ENCODE data around the gene RNF113B. TPM values are rescaled to one million over a fixed set of nuclear protein-coding genes. Genes with fewer than 3 reads are reported as not detected.

RNF113B gene
- total RNA-seq, 6 experiments from 2014 or later = not detected

- H3K27ac Mint-ChIP-seq = peak overlapping the region; percentile 93; the same call in 1 of the 2 replicates
- peaks cover 75% of the 10 kb centered on the region for H3K4me1 Mint-ChIP-seq (ENCODE audit: low read depth)
- peaks cover 29% of the 10 kb centered on the region for H3K36me3 Mint-ChIP-seq (ENCODE audit: low read depth)
These were observed 1.2 kb downstream of the RNF113B start for GRCh38 chr13:98175823-98176222.

GRCh38 chr13:98175043-98175442 lies 2.0 kb downstream of the RNF113B start:
- Mint-ChIP-seq H3K27me3 (ENCODE audit: insufficient read depth) (peaks cover 3% of the 10 kb centered on the region; the same call in 1 of the 2 replicates), H3K9me3 (no peaks in the 10 kb centered on the region), H3K4me3 (peak overlapping the region; percentile 53), H3K36me3 (ENCODE audit: low read depth) (peaks cover 23% of the 10 kb centered on the region), H3K27ac (peak overlapping the region; percentile 93), H3K4me1 (ENCODE audit: low read depth) (peaks cover 69% of the 10 kb centered on the region)
- TF ChIP-seq, protein P1, sequence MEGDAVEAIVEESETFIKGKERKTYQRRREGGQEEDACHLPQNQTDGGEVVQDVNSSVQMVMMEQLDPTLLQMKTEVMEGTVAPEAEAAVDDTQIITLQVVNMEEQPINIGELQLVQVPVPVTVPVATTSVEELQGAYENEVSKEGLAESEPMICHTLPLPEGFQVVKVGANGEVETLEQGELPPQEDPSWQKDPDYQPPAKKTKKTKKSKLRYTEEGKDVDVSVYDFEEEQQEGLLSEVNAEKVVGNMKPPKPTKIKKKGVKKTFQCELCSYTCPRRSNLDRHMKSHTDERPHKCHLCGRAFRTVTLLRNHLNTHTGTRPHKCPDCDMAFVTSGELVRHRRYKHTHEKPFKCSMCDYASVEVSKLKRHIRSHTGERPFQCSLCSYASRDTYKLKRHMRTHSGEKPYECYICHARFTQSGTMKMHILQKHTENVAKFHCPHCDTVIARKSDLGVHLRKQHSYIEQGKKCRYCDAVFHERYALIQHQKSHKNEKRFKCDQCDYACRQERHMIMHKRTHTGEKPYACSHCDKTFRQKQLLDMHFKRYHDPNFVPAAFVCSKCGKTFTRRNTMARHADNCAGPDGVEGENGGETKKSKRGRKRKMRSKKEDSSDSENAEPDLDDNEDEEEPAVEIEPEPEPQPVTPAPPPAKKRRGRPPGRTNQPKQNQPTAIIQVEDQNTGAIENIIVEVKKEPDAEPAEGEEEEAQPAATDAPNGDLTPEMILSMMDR (IDR thresholded peaks at IDR 0.05) = no peak
- no peak for DNase-seq

More at GRCh38 chr13:98175823-98176222, 1.2 kb downstream of the RNF113B start:
- no peak overlapping the region for H3K4me3 Mint-ChIP-seq
- DNase-seq = no peak
- TF ChIP-seq, protein P1 (IDR thresholded peaks at IDR 0.05) = no peak
- peaks cover 3% of the 10 kb centered on the region; the same call in 1 of the 2 replicates for H3K27me3 Mint-ChIP-seq (ENCODE audit: insufficient read depth)
- H3K9me3 Mint-ChIP-seq = no peaks in the 10 kb centered on the region

DNA sequence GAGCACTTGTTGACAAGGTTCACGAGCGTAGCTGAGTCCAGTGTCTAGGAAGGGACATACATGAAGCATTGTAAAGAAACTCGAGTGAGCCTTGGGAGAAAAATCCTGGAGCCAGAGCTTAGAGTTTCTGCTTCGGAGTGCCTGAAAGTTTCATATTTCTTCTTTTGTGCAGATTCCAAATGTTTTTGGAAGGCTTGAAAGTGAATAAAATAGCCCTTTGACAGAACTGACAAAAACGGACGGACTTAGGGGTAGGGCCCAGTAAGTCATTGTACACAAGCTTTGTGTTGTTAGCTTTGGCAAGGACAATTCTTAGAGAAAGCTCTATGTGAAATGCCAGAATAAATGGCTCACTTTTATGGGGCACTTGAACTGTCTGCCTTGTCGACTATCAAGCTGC lies 2.8 kb downstream of the RNF113B start:
- Mint-ChIP-seq H3K4me1 (ENCODE audit: low read depth) (peaks cover 68% of the 10 kb centered on the region), H3K4me3 (peak overlapping the region; percentile 81), H3K27me3 (ENCODE audit: insufficient read depth) (peaks cover 3% of the 10 kb centered on the region; the same call in 1 of the 2 replicates), H3K36me3 (ENCODE audit: low read depth) (peaks cover 23% of the 10 kb centered on the region), H3K27ac (peak overlapping the region; percentile 93), H3K9me3 (no peaks in the 10 kb centered on the region)
- TF ChIP-seq, protein P1 (IDR thresholded peaks at IDR 0.05) = no peak
- DNase-seq = no peak

DNA sequence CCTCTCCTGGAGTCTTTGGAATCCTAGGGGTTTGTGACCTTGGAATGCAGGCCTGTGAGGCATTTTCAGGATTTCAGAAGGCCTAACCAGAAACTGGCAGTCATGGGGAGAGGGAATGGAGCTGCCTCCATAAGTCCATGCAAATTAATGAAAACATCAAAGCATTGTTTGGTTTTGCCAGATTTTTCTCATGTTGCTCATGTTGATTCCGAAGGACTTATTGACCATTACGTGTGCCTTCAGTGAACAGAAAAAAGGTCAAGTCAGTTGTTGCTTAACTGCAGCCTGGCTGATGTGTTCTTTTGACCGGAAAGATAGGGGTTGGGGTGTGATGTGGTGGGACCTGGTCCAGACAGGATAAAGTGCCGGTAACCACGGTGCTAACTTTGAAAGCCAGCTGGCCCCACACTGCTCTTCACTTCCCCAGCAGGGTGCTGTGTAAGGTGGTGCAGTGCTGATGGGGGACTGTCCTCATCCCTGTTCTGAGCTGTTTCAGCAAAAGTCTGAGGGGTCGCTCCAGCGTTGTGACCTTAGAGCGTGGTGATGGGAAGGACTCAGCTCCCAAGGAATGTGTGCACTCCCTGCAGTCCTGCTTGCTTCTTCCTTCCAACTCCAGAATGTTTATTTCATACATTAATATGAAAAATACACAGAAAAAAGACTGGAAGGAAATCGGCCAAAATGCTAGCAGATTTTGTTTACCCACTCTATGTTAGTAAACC lies 3.5 kb downstream of the RNF113B start:
- Mint-ChIP-seq H3K27ac (peak overlapping the region; percentile 93), H3K27me3 (ENCODE audit: insufficient read depth) (peaks cover 3% of the 10 kb centered on the region; the same call in 1 of the 2 replicates), H3K4me3 (peak overlapping the region; percentile 81), H3K36me3 (ENCODE audit: low read depth) (peaks cover 23% of the 10 kb centered on the region), H3K4me1 (ENCODE audit: low read depth) (peaks cover 68% of the 10 kb centered on the region), H3K9me3 (no peaks in the 10 kb centered on the region)
- TF ChIP-seq, protein P1 (IDR thresholded peaks at IDR 0.05) = no peak
- peak; percentile 97 for DNase-seq

- Mint-ChIP-seq H3K4me3 (peak overlapping the region; percentile 81), H3K27me3 (ENCODE audit: insufficient read depth) (peaks cover 3% of the 10 kb centered on the region; the same call in 1 of the 2 replicates), H3K9me3 (no peaks in the 10 kb centered on the region), H3K27ac (peak overlapping the region; percentile 93), H3K36me3 (ENCODE audit: low read depth) (peaks cover 20% of the 10 kb centered on the region), H3K4me1 (ENCODE audit: low read depth) (peaks cover 73% of the 10 kb centered on the region)
- DNase-seq = no peak
- TF ChIP-seq, protein P1 (IDR thresholded peaks at IDR 0.05) = no peak
These were observed 4.3 kb downstream of the RNF113B start for GRCh38 chr13:98172590-98173422.
